CD4-positive, alpha-beta memory T cell (primary cell): Measurements from ENCODE around the gene ELOVL3. TPM values are rescaled to one million over a fixed set of nuclear protein-coding genes. Genes with fewer than 3 reads are reported as not detected.

ENCODE experiments used
- CTCF ChIA-PET: fragments of 350-600 bp; sonication (Branson Sonifier 250); formaldehyde crosslinking; loops from one replicate; lab custom pipeline; 2021; ENCODE audit warnings: inconsistent platforms; ENCODE audit not compliant: partially characterized antibody; lab: Charles Lee
- POLR2A ChIA-PET: fragments of 350-600 bp; sonication (Branson Sonifier 250); formaldehyde crosslinking; loops from one replicate; lab custom pipeline; 2021; ENCODE audit not compliant: partially characterized antibody; lab: Charles Lee
- DNase-seq, 5 donors: peaks; one replicate each; pipeline versions ENCODE4 v3.0.0 to v3.0.0-alpha.2; 2020 to 2022; ENCODE audit warnings: mixed read lengths in 1 of 5
- H3K27ac ChIP-seq: one replicate; pipeline ENCODE4 v1.7.0; 2013; ENCODE audit warnings: low read depth, low read length
- H3K27me3 ChIP-seq: 2 replicates; pipeline ENCODE4 v1.7.0; 2013; ENCODE audit warnings: mild to moderate bottlenecking, low read length, moderate library complexity; ENCODE audit not compliant: insufficient read depth
- H3K36me3 ChIP-seq: 2 replicates; pipeline ENCODE4 v1.7.0; 2013; ENCODE audit warnings: mild to moderate bottlenecking, low read length, moderate library complexity; ENCODE audit not compliant: insufficient read depth
- H3K4me1 ChIP-seq: 2 replicates; pipeline ENCODE4 v1.7.0; 2013; ENCODE audit warnings: mild to moderate bottlenecking, low read length, moderate library complexity; ENCODE audit not compliant: insufficient read depth
- H3K4me3 ChIP-seq, 2 donors: one replicate each; pipeline ENCODE4 v1.7.0; 2013; ENCODE audit warnings: low read length in 2 of 2, mild to moderate bottlenecking in 1 of 2
- H3K9me3 ChIP-seq, 2 donors: one replicate each; pipeline ENCODE4 v1.7.0; 2013; ENCODE audit warnings: low read length in 2 of 2, control low read depth in 1 of 2; ENCODE audit not compliant: control insufficient read depth in 1 of 2
- H3K27ac Mint-ChIP-seq, 7 donors: one replicate each; pipeline ENCODE4 v1.8.0; 2020 to 2021; ENCODE audit warnings: mixed read lengths in 7 of 7, mild to moderate bottlenecking in 6 of 7, inconsistent platforms in 3 of 7, moderate library complexity in 3 of 7
- H3K27me3 Mint-ChIP-seq, 2 donors: one replicate each; pipeline ENCODE4 v1.8.0; 2020 to 2021; ENCODE audit warnings: mixed read lengths in 2 of 2
- H3K36me3 Mint-ChIP-seq, 2 donors: one replicate each; pipeline ENCODE4 v1.8.0; 2020 to 2021; ENCODE audit warnings: mixed read lengths in 2 of 2, inconsistent platforms in 1 of 2, mild to moderate bottlenecking in 1 of 2
- H3K4me1 Mint-ChIP-seq, 4 donors: one replicate each; pipeline ENCODE4 v1.8.0; 2020 to 2021; ENCODE audit warnings: mixed read lengths in 4 of 4, mild to moderate bottlenecking in 1 of 4
- H3K4me3 Mint-ChIP-seq, 8 donors: one replicate each; pipeline ENCODE4 v1.8.0; 2020 to 2021; ENCODE audit warnings: mixed read lengths in 8 of 8, mild to moderate bottlenecking in 7 of 8, moderate library complexity in 6 of 8, inconsistent platforms in 3 of 8
- H3K9me3 Mint-ChIP-seq, 8 donors: one replicate each; pipeline ENCODE4 v1.8.0; 2020 to 2021; ENCODE audit warnings: mixed read lengths in 8 of 8, mild to moderate bottlenecking in 5 of 8, inconsistent platforms in 3 of 8, moderate library complexity in 1 of 8
- intact Hi-C: fragments of 100-400 bp; cut with micrococcal nuclease; formaldehyde crosslinking; loops from one replicate; pipeline ENCODE4 v1.15.1; 2023
- polyA plus RNA-seq, 2 donors: library from polyadenylated mRNA; unstranded; fragments of 300-500 nt; fragmentation: Illumina TruSeq; gene quantifications; one replicate each; pipeline ENCODE4 v1.2.3, GENCODE V29; 2021
- total RNA-seq, 2 experiments: library from RNA; stranded (reverse); gene quantifications; one replicate each; pipeline ENCODE4 v1.2.3, GENCODE V29; 2021

The ELOVL3 gene
- total and polyA plus RNA-seq, 4 experiments from 2014 or later = not detected

GRCh38 chr10:102262744-102263370 is 36.8 kb downstream of the ELOVL3 start:
- Mint-ChIP-seq H3K36me3 (peaks cover 52 to 54% of the 10 kb centered on the region in 2 donors), H3K27ac (peak overlapping the region in 2 of 7 donors; percentile 13 to 39)
- H3K36me3 ChIP-seq = peaks cover 40% of the 10 kb centered on the region

GRCh38 chr10:102264371-102264770 is 38.3 kb downstream of the ELOVL3 start:
- Mint-ChIP-seq H3K27ac (peak overlapping the region in 1 of 7 donors; percentile 57), H3K36me3 (peaks cover 57 to 58% of the 10 kb centered on the region in 2 donors), H3K4me3 (no peak overlapping the region), H3K9me3 (no peaks in the 10 kb centered on the region), H3K27me3 (no peaks in the 10 kb centered on the region), H3K4me1 (peaks cover 29 to 62% (median 52%) of the 10 kb centered on the region in 4 donors)
- POLR2A ChIA-PET = no interaction called here
- no peak for DNase-seq
- Histone ChIP-seq H3K4me3 (no peak overlapping the region), H3K27ac (no peak overlapping the region), H3K9me3 (no peaks in the 10 kb centered on the region), H3K36me3 (peaks cover 32% of the 10 kb centered on the region), H3K4me1 (peaks cover 9% of the 10 kb centered on the region), H3K27me3 (no peaks in the 10 kb centered on the region)
- intact Hi-C loops = no loop called here
- CTCF ChIA-PET = interaction anchor here (5.1 kb wide), 1 partner anchor 34 kb away, joined by 29 read pairs; no protein-coding TSS in a partner anchor

More at GRCh38 chr10:102262744-102263370, 36.8 kb downstream of the ELOVL3 start:
- Histone ChIP-seq H3K4me3 (no peak overlapping the region), H3K27me3 (no peaks in the 10 kb centered on the region), H3K4me1 (peaks cover 6% of the 10 kb centered on the region), H3K27ac (no peak overlapping the region), H3K9me3 (no peaks in the 10 kb centered on the region)
- Mint-ChIP-seq H3K4me1 (peaks cover 18 to 47% (median 38%) of the 10 kb centered on the region in 4 donors), H3K4me3 (no peak overlapping the region), H3K27me3 (no peaks in the 10 kb centered on the region), H3K9me3 (no peaks in the 10 kb centered on the region)
- no peak for DNase-seq
- ChIA-PET CTCF (interaction anchor here (1.8 kb wide), 1 partner anchor 31 kb away, joined by 4 read pairs; no protein-coding TSS in a partner anchor), POLR2A (no interaction called here)
- intact Hi-C loops = no loop called here

GRCh38 chr10:102266670-102267069 is 40.6 kb downstream of the ELOVL3 start:
- no peak overlapping the region for H3K4me3 Mint-ChIP-seq
- no peaks in the 10 kb centered on the region for H3K9me3 Mint-ChIP-seq
- Histone ChIP-seq H3K4me3 (no peak overlapping the region), H3K4me1 (peaks cover 10% of the 10 kb centered on the region), H3K27ac (no peak overlapping the region), H3K36me3 (peaks cover 14% of the 10 kb centered on the region), H3K27me3 (no peaks in the 10 kb centered on the region), H3K9me3 (no peaks in the 10 kb centered on the region)
- ChIA-PET POLR2A (no interaction called here), CTCF (interaction anchor here (0.6 to 5.1 kb wide), 5 partner anchors 13 to 1864 kb away, joined by 3 to 29 read pairs (median 3); no protein-coding TSS in a partner anchor)
- DNase-seq = no peak
- peaks cover 33 to 72% (median 57%) of the 10 kb centered on the region in 4 donors for H3K4me1 Mint-ChIP-seq
- H3K27me3 Mint-ChIP-seq = no peaks in the 10 kb centered on the region
- H3K36me3 Mint-ChIP-seq = peaks cover 39 to 41% of the 10 kb centered on the region in 2 donors
- H3K27ac Mint-ChIP-seq = peak overlapping the region in 2 of 7 donors; percentile 20 to 58
- intact Hi-C loops = no loop called here

GRCh38 chr10:102267748-102268147 is 41.6 kb downstream of the ELOVL3 start:
- DNase-seq = no peak
- H3K9me3 ChIP-seq = no peaks in the 10 kb centered on the region
- H3K36me3 ChIP-seq = peaks cover 5% of the 10 kb centered on the region
- H3K27ac Mint-ChIP-seq = peak overlapping the region in 6 of 7 donors; percentile 5 to 67 (median 56)
- CTCF ChIA-PET = interaction anchor here (1.2 to 5.1 kb wide), 2 partner anchors 37 to 85 kb away, joined by 3 to 29 read pairs; no protein-coding TSS in a partner anchor
- peaks cover 28 to 33% of the 10 kb centered on the region in 2 donors for H3K36me3 Mint-ChIP-seq
- H3K4me1 ChIP-seq = peaks cover 21% of the 10 kb centered on the region
- intact Hi-C loops = no loop called here
- no peak overlapping the region for H3K27ac ChIP-seq
- peaks cover 36 to 73% (median 59%) of the 10 kb centered on the region in 4 donors for H3K4me1 Mint-ChIP-seq
- POLR2A ChIA-PET = no interaction called here
- H3K4me3 ChIP-seq = no peak overlapping the region
- H3K4me3 Mint-ChIP-seq = no peak overlapping the region
- H3K27me3 Mint-ChIP-seq = no peaks in the 10 kb centered on the region
- H3K9me3 Mint-ChIP-seq = no peaks in the 10 kb centered on the region
- no peaks in the 10 kb centered on the region for H3K27me3 ChIP-seq

GRCh38 chr10:102268375-102268888 is 42.3 kb downstream of the ELOVL3 start:
- ChIA-PET CTCF (interaction anchor here (1.1 to 5.1 kb wide), 3 partner anchors 38 to 84 kb away, joined by 3 to 29 read pairs (median 6); no protein-coding TSS in a partner anchor), POLR2A (no interaction called here)
- intact Hi-C loops = no loop called here
- peak overlapping the region in 4 of 7 donors; percentile 1 to 67 (median 58) for H3K27ac Mint-ChIP-seq
- no peaks in the 10 kb centered on the region for H3K27me3 Mint-ChIP-seq
- H3K4me1 ChIP-seq = peaks cover 23% of the 10 kb centered on the region
- H3K4me3 Mint-ChIP-seq = no peak overlapping the region
- no peak overlapping the region for H3K27ac ChIP-seq
- no peaks in the 10 kb centered on the region for H3K9me3 ChIP-seq
- no peaks in the 10 kb centered on the region for H3K36me3 ChIP-seq
- H3K36me3 Mint-ChIP-seq = peaks cover 21 to 29% of the 10 kb centered on the region in 2 donors
- no peak for DNase-seq
- H3K4me3 ChIP-seq = no peak overlapping the region
- peaks cover 38 to 69% (median 56%) of the 10 kb centered on the region in 4 donors for H3K4me1 Mint-ChIP-seq
- H3K27me3 ChIP-seq = no peaks in the 10 kb centered on the region
- no peaks in the 10 kb centered on the region for H3K9me3 Mint-ChIP-seq

- Histone ChIP-seq H3K9me3 (no peaks in the 10 kb centered on the region), H3K4me1 (peaks cover 23% of the 10 kb centered on the region), H3K36me3 (no peaks in the 10 kb centered on the region), H3K4me3 (no peak overlapping the region), H3K27ac (no peak overlapping the region), H3K27me3 (no peaks in the 10 kb centered on the region)
- DNase-seq = no peak
- CTCF ChIA-PET = interaction anchor here (1.1 kb wide), 1 partner anchor 82 kb away, joined by 6 read pairs; no protein-coding TSS in a partner anchor
- POLR2A ChIA-PET = no interaction called here
- H3K27me3 Mint-ChIP-seq = no peaks in the 10 kb centered on the region
- H3K36me3 Mint-ChIP-seq = peaks cover 15 to 25% of the 10 kb centered on the region in 2 donors
- H3K4me3 Mint-ChIP-seq = no peak overlapping the region
- intact Hi-C loops = no loop called here
- H3K4me1 Mint-ChIP-seq = peaks cover 42 to 69% (median 56%) of the 10 kb centered on the region in 4 donors
- peak overlapping the region in 4 of 7 donors; percentile 1 to 66 (median 38) for H3K27ac Mint-ChIP-seq
- no peaks in the 10 kb centered on the region for H3K9me3 Mint-ChIP-seq
Observed at GRCh38 chr10:102269017-102269416, 42.9 kb downstream of the ELOVL3 start.

- H3K27ac ChIP-seq = no peak overlapping the region
- H3K4me1 ChIP-seq = peaks cover 14% of the 10 kb centered on the region
- H3K27me3 ChIP-seq = no peaks in the 10 kb centered on the region
- peaks cover 7 to 12% of the 10 kb centered on the region in 2 donors for H3K36me3 Mint-ChIP-seq
- ChIA-PET CTCF (interaction anchor here (5.0 kb wide), 1 partner anchor 43 kb away, joined by 20 read pairs; no protein-coding TSS in a partner anchor), POLR2A (no interaction called here)
- no peaks in the 10 kb centered on the region for H3K27me3 Mint-ChIP-seq
- no peaks in the 10 kb centered on the region for H3K9me3 ChIP-seq
- peak overlapping the region in 3 of 7 donors; percentile 17 to 52 (median 31) for H3K27ac Mint-ChIP-seq
- H3K4me3 ChIP-seq = no peak overlapping the region
- no peak for DNase-seq
- no peaks in the 10 kb centered on the region for H3K36me3 ChIP-seq
- no peaks in the 10 kb centered on the region for H3K9me3 Mint-ChIP-seq
- no peak overlapping the region for H3K4me3 Mint-ChIP-seq
- H3K4me1 Mint-ChIP-seq = peaks cover 21 to 40% (median 32%) of the 10 kb centered on the region in 4 donors
- intact Hi-C loops = no loop called here
Observed at GRCh38 chr10:102274062-102274461, 48.0 kb downstream of the ELOVL3 start.
